Ascending aorta (tissue), 2 donors: ENCODE measurements around the gene MYO1B. TPM values are rescaled to one million over a fixed set of nuclear protein-coding genes. Genes with fewer than 3 reads are reported as not detected.

Experiments used
- DNase-seq, 2 donors: peaks; one replicate each; pipeline ENCODE4 v3.0.0-alpha.2; 2019; ENCODE audit warnings: low spot score in 2 of 2
- H3K27ac ChIP-seq, 2 donors: fragments of 200-600 bp; sonication (generic); one replicate each; pipeline ENCODE4 v1.5.1; 2016 to 2017; ENCODE audit warnings: mild to moderate bottlenecking in 1 of 2
- H3K27me3 ChIP-seq: fragments of 200-600 bp; sonication (generic); one replicate; pipeline ENCODE4 v1.5.1; 2017
- H3K36me3 ChIP-seq, 2 donors: fragments of 200-600 bp; sonication (generic); one replicate each; pipeline ENCODE4 v1.5.1; 2016
- H3K4me1 ChIP-seq, 2 donors: fragments of 200-600 bp; sonication (generic); one replicate each; pipeline ENCODE4 v1.5.1; 2016 to 2017; ENCODE audit warnings: mild to moderate bottlenecking in 1 of 2
- H3K4me3 ChIP-seq, 2 donors: fragments of 200-600 bp; sonication (generic); one replicate each; pipeline ENCODE4 v1.5.1; 2016 to 2017; ENCODE audit warnings: mild to moderate bottlenecking in 1 of 2
- H3K9me3 ChIP-seq, 2 donors: fragments of 200-600 bp; sonication (generic); one replicate each; pipeline ENCODE4 v1.5.1; 2016
- CTCF ChIP-seq, 3 experiments: fragments of 200-600 bp in 2 of 3; fragments of 450-650 bp in 1 of 3; sonication (generic) in 2 of 3; IDR thresholded peaks; one replicate each; pipeline ENCODE4 v1.5.1; 2016 to 2019; ENCODE audit warnings: antibody characterized with exemption in 3 of 3, mild to moderate bottlenecking in 1 of 3, moderate library complexity in 1 of 3
- intact Hi-C: fragments of 100-400 bp; cut with DNase I; formaldehyde crosslinking; loops from one replicate; pipeline ENCODE4 v1.15.1; 2023
- total RNA-seq: library from RNA; depleted of rRNA; stranded (reverse); fragments of >200 nt; gene quantifications from one replicate; pipeline ENCODE4 v1.1.0, GENCODE V29; 2016

The MYO1B gene
- total RNA-seq, 1 donor from 2014 or later, result 27.4 TPM

GRCh38 chr2:191441496-191442214 is 196.5 kb downstream of the MYO1B start:
- Histone ChIP-seq H3K4me3 (no peak overlapping the region), H3K27ac (peak overlapping the region; percentile 25 to 31), H3K27me3 (no peaks in the 10 kb centered on the region), H3K9me3 (no peaks in the 10 kb centered on the region), H3K36me3 (no peaks in the 10 kb centered on the region), H3K4me1 (peaks cover 0 to 5% of the 10 kb centered on the region in 2 donors)
- no peak for TF ChIP-seq CTCF (IDR thresholded peaks at IDR 0.05)
- intact Hi-C loops, result loop anchor here (5.0 kb wide), 1 partner anchor 46 kb away; no protein-coding TSS in a partner anchor
- peak in 1 of 2 donors; percentile 66 for DNase-seq

GRCh38 chr2:191443446-191443845 is 198.2 kb downstream of the MYO1B start:
- intact Hi-C loops, result loop anchor here (5.0 kb wide), 1 partner anchor 44 kb away; no protein-coding TSS in a partner anchor
- no peak for TF ChIP-seq CTCF (IDR thresholded peaks at IDR 0.05)
- H3K27ac ChIP-seq, result no peak overlapping the region
- H3K4me3 ChIP-seq, result no peak overlapping the region
- no peaks in the 10 kb centered on the region for H3K36me3 ChIP-seq
- H3K4me1 ChIP-seq, result peaks cover 0 to 5% of the 10 kb centered on the region in 2 donors
- no peak for DNase-seq
- no peaks in the 10 kb centered on the region for H3K27me3 ChIP-seq
- no peaks in the 10 kb centered on the region for H3K9me3 ChIP-seq

- H3K4me1 ChIP-seq, result peaks cover 0 to 2% of the 10 kb centered on the region in 2 donors
- H3K36me3 ChIP-seq, result no peaks in the 10 kb centered on the region
- H3K4me3 ChIP-seq, result no peak overlapping the region
- intact Hi-C loops, result no loop called here
- H3K9me3 ChIP-seq, result no peaks in the 10 kb centered on the region
- no peak for DNase-seq
- H3K27ac ChIP-seq, result no peak overlapping the region
- H3K27me3 ChIP-seq, result no peaks in the 10 kb centered on the region
- no peak for TF ChIP-seq CTCF (IDR thresholded peaks at IDR 0.05)
Measured at GRCh38 chr2:191446910-191447309, 201.7 kb downstream of the MYO1B start.

GRCh38 chr2:191451116-191451515 is 205.9 kb downstream of the MYO1B start:
- Histone ChIP-seq H3K36me3 (no peaks in the 10 kb centered on the region), H3K4me3 (no peak overlapping the region), H3K9me3 (no peaks in the 10 kb centered on the region), H3K27me3 (no peaks in the 10 kb centered on the region), H3K4me1 (no peaks in the 10 kb centered on the region), H3K27ac (no peak overlapping the region)
- DNase-seq, result no peak
- intact Hi-C loops, result no loop called here
- no peak for TF ChIP-seq CTCF (IDR thresholded peaks at IDR 0.05)

GRCh38 chr2:191452065-191452464 is 206.9 kb downstream of the MYO1B start:
- H3K4me3 ChIP-seq, result no peak overlapping the region
- H3K36me3 ChIP-seq, result no peaks in the 10 kb centered on the region
- no peak for TF ChIP-seq CTCF (IDR thresholded peaks at IDR 0.05)
- H3K27me3 ChIP-seq, result no peaks in the 10 kb centered on the region
- no peak for DNase-seq
- H3K9me3 ChIP-seq, result no peaks in the 10 kb centered on the region
- H3K4me1 ChIP-seq, result no peaks in the 10 kb centered on the region
- H3K27ac ChIP-seq, result no peak overlapping the region
- intact Hi-C loops, result no loop called here
